BLaER1 treated with 17β-estradiol and CSF1 and Interleukin-3, amounts not matched to agents 10 nM and 100 nM (cell line): ENCODE data around the gene CUX1.
"Not testable (repeated sequence)": the region's sequence is repeated elsewhere in the genome, so short reads cannot be mapped to it uniquely, and the experiment has no call there.

Experiments
- H3K27ac ChIP-seq, 11 experiments: shearing (Covaris generic); formaldehyde crosslinking; 2 replicates each; pipeline ENCODE4 v1.8.1; 2022
- H3K27me3 ChIP-seq, 11 experiments: shearing (Covaris generic); formaldehyde crosslinking; 2 replicates each; pipeline ENCODE4 v1.8.1; 2022
- H3K36me3 ChIP-seq, 11 experiments: shearing (Covaris generic); formaldehyde crosslinking; 2 replicates each; pipeline ENCODE4 v1.8.1; 2022
- H3K4me1 ChIP-seq, 10 experiments: shearing (Covaris generic); formaldehyde crosslinking; 2 replicates each; pipeline ENCODE4 v1.8.1; 2022
- H3K4me2 ChIP-seq, 11 experiments: shearing (Covaris generic); formaldehyde crosslinking; 2 replicates each; pipeline ENCODE4 v1.8.1; 2022
- H3K4me3 ChIP-seq, 10 experiments: shearing (Covaris generic); formaldehyde crosslinking; 2 replicates each; pipeline ENCODE4 v1.8.1; 2022
- H3K9ac ChIP-seq, 11 experiments: shearing (Covaris generic); formaldehyde crosslinking; 2 replicates each; pipeline ENCODE4 v1.8.1; 2022
- H3K9me3 ChIP-seq, 11 experiments: shearing (Covaris generic); formaldehyde crosslinking; replicated peaks in 1 of 11; 2 replicates each; pipeline ENCODE4 v1.8.1; 2022
- H4K20me1 ChIP-seq, 11 experiments: shearing (Covaris generic); formaldehyde crosslinking; 2 replicates each; pipeline ENCODE4 v1.8.1; 2022
- Cebpa-rat ChIP-seq, 11 experiments: shearing (Covaris generic); IDR thresholded peaks; 2 replicates each; pipeline ENCODE4 v1.8.1; 2022

CUX1 gene

GRCh38 chr7:101882595-101883564, 65.5 kb downstream of the CUX1 start:
- Histone ChIP-seq H3K4me3 (no peak overlapping the region), H3K9me3 (no peaks in the 10 kb centered on the region), H3K4me2 (peak overlapping the region; percentile 71 to 86 (median 79)), H3K9ac (peak overlapping the region in 6 of 11 experiments; percentile 13 to 57 (median 30); a peak in 8 of 22 replicates), H3K27ac (peak overlapping the region in 10 of 11 experiments; percentile 6 to 62 (median 55); a peak in 18 of 22 replicates), H3K36me3 (peaks cover 0 to 9% (median 2%) of the 10 kb centered on the region in 11 experiments; a peak in 5 of 22 replicates), H4K20me1 (peaks cover 100% of the 10 kb centered on the region in 11 experiments), H3K4me1 (peaks cover 98 to 100% (median 100%) of the 10 kb centered on the region in 10 experiments), H3K27me3 (no peaks in the 10 kb centered on the region)
- TF ChIP-seq Cebpa-rat (IDR thresholded peaks at IDR 0.05) = peak in 1 of 11 experiments; percentile 21; a peak in 1 of 22 replicates

- peak overlapping the region; percentile 71 to 89 (median 80) for H3K4me2 ChIP-seq
- peaks cover 0 to 16% (median 5%) of the 10 kb centered on the region in 11 experiments; a peak in 7 of 22 replicates for H3K36me3 ChIP-seq
- peak overlapping the region in 2 of 10 experiments; percentile 21 to 28; a peak in 3 of 20 replicates for H3K4me3 ChIP-seq
- H3K9ac ChIP-seq = peak overlapping the region; percentile 5 to 54 (median 19); a peak in 15 of 22 replicates
- peak overlapping the region in 9 of 11 experiments; percentile 2 to 57 (median 26); a peak in 13 of 22 replicates for H3K27ac ChIP-seq
- no peak for TF ChIP-seq Cebpa-rat (IDR thresholded peaks at IDR 0.05)
- peaks cover 100% of the 10 kb centered on the region in 11 experiments for H4K20me1 ChIP-seq
- peaks cover 84 to 100% (median 100%) of the 10 kb centered on the region in 10 experiments for H3K4me1 ChIP-seq
- H3K27me3 ChIP-seq = no peaks in the 10 kb centered on the region
- H3K9me3 ChIP-seq = no peaks in the 10 kb centered on the region
These were observed 67.5 kb downstream of the CUX1 start for GRCh38 chr7:101884671-101885596.

DNA sequence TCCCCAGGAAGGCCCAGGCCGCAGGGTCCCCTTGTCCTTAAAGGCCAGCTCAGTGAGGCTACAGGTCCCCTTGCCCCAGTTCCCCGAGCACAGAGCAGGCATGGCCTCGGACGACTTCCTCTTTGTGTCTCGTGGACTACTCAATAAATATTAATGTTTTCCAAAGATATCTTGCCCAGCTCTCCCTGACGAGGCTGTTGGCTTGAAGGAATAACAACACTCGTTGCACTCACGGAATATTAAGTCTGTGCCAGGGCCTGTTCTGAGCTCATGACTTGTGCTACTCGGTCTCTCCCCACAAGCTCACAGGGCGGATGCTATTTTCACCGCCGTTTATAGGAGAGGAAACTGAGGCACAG, 68.2 kb downstream of the CUX1 start:
- H3K4me3 ChIP-seq = peak overlapping the region in 1 of 10 experiments; percentile 7; a peak in 1 of 20 replicates
- H4K20me1 ChIP-seq = peaks cover 100% of the 10 kb centered on the region in 11 experiments
- peak overlapping the region; percentile 71 to 89 (median 80) for H3K4me2 ChIP-seq
- no peaks in the 10 kb centered on the region for H3K9me3 ChIP-seq
- TF ChIP-seq Cebpa-rat (IDR thresholded peaks at IDR 0.05) = no peak
- H3K27ac ChIP-seq = peak overlapping the region in 9 of 11 experiments; percentile 2 to 57 (median 26); a peak in 9 of 22 replicates
- H3K36me3 ChIP-seq = peaks cover 0 to 16% (median 5%) of the 10 kb centered on the region in 11 experiments; a peak in 7 of 22 replicates
- H3K9ac ChIP-seq = peak overlapping the region in 8 of 11 experiments; percentile 5 to 54 (median 32); a peak in 8 of 22 replicates
- no peaks in the 10 kb centered on the region for H3K27me3 ChIP-seq
- peaks cover 82 to 100% (median 100%) of the 10 kb centered on the region in 10 experiments for H3K4me1 ChIP-seq

DNA sequence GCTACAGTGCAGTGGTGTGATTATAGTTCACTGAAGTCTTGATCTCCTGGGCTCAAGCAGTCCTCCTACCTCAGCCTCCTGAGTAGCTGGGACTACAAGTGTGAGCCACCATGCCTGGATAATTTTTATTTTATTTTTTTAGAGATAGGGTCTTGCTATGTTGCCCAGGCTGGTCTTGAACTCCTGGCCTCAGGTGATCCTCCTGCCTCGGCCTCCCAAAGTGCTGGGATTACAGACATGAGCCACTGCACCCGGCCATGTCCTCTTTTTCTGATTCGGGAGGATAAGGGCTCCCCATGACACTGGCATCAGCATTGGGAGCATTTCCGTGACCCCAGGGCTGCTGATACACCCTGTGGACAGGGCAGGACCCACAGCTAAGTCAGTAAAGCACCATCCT, 69.9 kb downstream of the CUX1 start:
- Histone ChIP-seq H3K4me1 (peaks cover 82 to 100% (median 99%) of the 10 kb centered on the region in 10 experiments), H3K4me2 (peak overlapping the region; percentile 71 to 89 (median 80); a peak in 19 of 22 replicates), H4K20me1 (peaks cover 99 to 100% (median 100%) of the 10 kb centered on the region in 11 experiments), H3K36me3 (peaks cover 0 to 16% (median 5%) of the 10 kb centered on the region in 11 experiments; a peak in 7 of 22 replicates), H3K27ac (peak overlapping the region in 1 of 11 experiments; percentile 17; a peak in 2 of 22 replicates)
- not testable (repeated sequence) for H3K27me3 ChIP-seq, H3K4me3 ChIP-seq, H3K9me3 ChIP-seq, H3K9ac ChIP-seq

DNA sequence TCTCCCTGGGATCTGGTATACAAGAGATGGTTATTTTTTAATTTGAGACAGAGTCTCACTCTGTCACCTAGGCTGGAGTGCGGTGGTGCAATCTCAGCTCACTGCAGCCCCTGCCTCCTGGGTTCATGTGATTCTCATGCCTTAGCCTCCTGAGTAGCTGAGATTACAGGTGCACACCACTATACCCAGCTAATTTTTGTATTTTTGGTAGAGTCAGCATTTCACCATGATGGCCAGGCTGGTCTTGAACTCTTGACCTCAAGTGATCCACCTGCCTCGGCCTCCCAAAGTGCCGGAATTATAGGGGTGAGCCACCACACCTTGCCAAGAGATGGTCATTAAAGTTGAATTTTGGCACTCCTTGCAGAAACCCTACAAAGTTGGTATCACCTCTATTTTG, 71.1 kb downstream of the CUX1 start:
- H3K9me3 ChIP-seq, H3K4me3 ChIP-seq, H3K27ac ChIP-seq, H3K27me3 ChIP-seq, H3K9ac ChIP-seq: not testable (repeated sequence)
- Histone ChIP-seq H3K4me1 (peaks cover 82 to 100% (median 96%) of the 10 kb centered on the region in 10 experiments), H4K20me1 (peaks cover 97 to 100% (median 100%) of the 10 kb centered on the region in 11 experiments), H3K36me3 (peaks cover 0 to 16% (median 6%) of the 10 kb centered on the region in 11 experiments; a peak in 7 of 22 replicates), H3K4me2 (peak overlapping the region in 8 of 11 experiments; percentile 20 to 85 (median 54); a peak in 12 of 22 replicates)

GRCh38 chr7:101890749-101891523, 73.5 kb downstream of the CUX1 start:
- peaks cover 0 to 14% (median 6%) of the 10 kb centered on the region in 11 experiments; a peak in 8 of 22 replicates for H3K36me3 ChIP-seq
- peaks cover 97 to 100% (median 100%) of the 10 kb centered on the region in 11 experiments for H4K20me1 ChIP-seq
- peaks cover 78 to 100% (median 92%) of the 10 kb centered on the region in 10 experiments for H3K4me1 ChIP-seq
- H3K27ac ChIP-seq = peak overlapping the region in 8 of 11 experiments; percentile 13 to 47 (median 32); a peak in 9 of 22 replicates
- 0 out of 22 replicates have a peak overlapping the region, but pooled peaks of 1 of the 11 experiments have one; percentile 20 for H3K9ac ChIP-seq
- no peak for TF ChIP-seq Cebpa-rat (IDR thresholded peaks at IDR 0.05)
- peak overlapping the region in 10 of 11 experiments; percentile 27 to 67 (median 48); a peak in 17 of 22 replicates for H3K4me2 ChIP-seq
- no peak overlapping the region for H3K4me3 ChIP-seq
- no peaks in the 10 kb centered on the region for H3K27me3 ChIP-seq
- no peaks in the 10 kb centered on the region for H3K9me3 ChIP-seq

- Histone ChIP-seq H3K27ac (peak overlapping the region in 8 of 11 experiments; percentile 3 to 47 (median 18); a peak in 11 of 22 replicates), H3K4me2 (peak overlapping the region; percentile 1 to 60 (median 34); a peak in 14 of 22 replicates)
These were observed 74.7 kb downstream of the CUX1 start for GRCh38 chr7:101891936-101892640.

More at GRCh38 chr7:101891936-101892640, 74.7 kb downstream of the CUX1 start:
- peaks cover 78 to 100% (median 92%) of the 10 kb centered on the region in 10 experiments for H3K4me1 ChIP-seq
- no peaks in the 10 kb centered on the region for H3K9me3 ChIP-seq
- H3K9ac ChIP-seq = peak overlapping the region in 1 of 11 experiments; percentile 48; a peak in 3 of 22 replicates
- peaks cover 97 to 100% (median 100%) of the 10 kb centered on the region in 11 experiments for H4K20me1 ChIP-seq
- no peaks in the 10 kb centered on the region for H3K27me3 ChIP-seq
- H3K4me3 ChIP-seq = no peak overlapping the region
- TF ChIP-seq Cebpa-rat (IDR thresholded peaks at IDR 0.05) = no peak
- peaks cover 0 to 12% (median 5%) of the 10 kb centered on the region in 11 experiments; a peak in 8 of 22 replicates for H3K36me3 ChIP-seq
